Mesenchymal stem cell (in vitro differentiated cells and primary cell): ENCODE data around the gene NR3C2.

Experiments used
- DNase-seq: peaks from one replicate; pipeline ENCODE4 v3.0.0-alpha.2; 2013
- H2AFZ ChIP-seq: one replicate; pipeline ENCODE4 v1.6.1; 2013; ENCODE audit warnings: low read depth, mild to moderate bottlenecking, control low read depth, inconsistent platforms, low read length, moderate library complexity
- H2AK5ac ChIP-seq: 2 replicates; pipeline ENCODE4 v1.6.1; 2013; ENCODE audit warnings: low read length, moderate library complexity, mild to moderate bottlenecking, inconsistent platforms; ENCODE audit not compliant: severe bottlenecking
- H2BK120ac ChIP-seq: one replicate; pipeline ENCODE4 v1.6.1; 2013; ENCODE audit warnings: low read depth, mild to moderate bottlenecking, inconsistent platforms, low read length, moderate library complexity
- H2BK12ac ChIP-seq, 2 experiments: one replicate each; pipeline ENCODE4 v1.6.1; 2013; ENCODE audit warnings: inconsistent platforms in 2 of 2, low read length in 2 of 2, mild to moderate bottlenecking in 2 of 2, moderate library complexity in 2 of 2, control low read depth in 1 of 2
- H2BK15ac ChIP-seq: one replicate; pipeline ENCODE4 v1.6.1; 2013; ENCODE audit warnings: mild to moderate bottlenecking, low read depth, inconsistent platforms; ENCODE audit not compliant: poor library complexity, severe bottlenecking
- H2BK5ac ChIP-seq: 2 replicates; pipeline ENCODE4 v1.6.1; 2013; ENCODE audit warnings: low read depth, mild to moderate bottlenecking, low read length, control low read depth, inconsistent platforms; ENCODE audit not compliant: poor library complexity, severe bottlenecking
- H3K14ac ChIP-seq, 2 experiments: one replicate each; pipeline ENCODE4 v1.6.1; 2013; ENCODE audit warnings: inconsistent platforms in 2 of 2, low read length in 2 of 2, control low read depth in 1 of 2, mild to moderate bottlenecking in 1 of 2, moderate library complexity in 1 of 2
- H3K18ac ChIP-seq, 2 experiments: one replicate each; pipeline ENCODE4 v1.6.1; 2013; ENCODE audit warnings: inconsistent platforms in 2 of 2, low read length in 2 of 2, control low read depth in 1 of 2, low read depth in 1 of 2, mild to moderate bottlenecking in 1 of 2
- H3K23ac ChIP-seq, 2 experiments: one replicate each; pipeline ENCODE4 v1.6.1; 2013; ENCODE audit warnings: inconsistent platforms in 2 of 2, low read length in 2 of 2, mild to moderate bottlenecking in 2 of 2, moderate library complexity in 2 of 2, control low read depth in 1 of 2
- H3K27ac ChIP-seq: 2 replicates; pipeline ENCODE4 v1.5.1; 2013; ENCODE audit warnings: mild to moderate bottlenecking, moderate library complexity, low read length, control low read depth, inconsistent platforms; ENCODE audit not compliant: poor library complexity, severe bottlenecking
- H3K27me3 ChIP-seq, 2 experiments: 2 replicates each; pipeline versions ENCODE4 v1.6.1 to v1.7.0; 2013; ENCODE audit warnings: low read length in 2 of 2, mild to moderate bottlenecking in 2 of 2, moderate library complexity in 2 of 2, control low read depth in 1 of 2, inconsistent platforms in 1 of 2; ENCODE audit not compliant: control insufficient read depth in 1 of 2, insufficient read depth in 1 of 2
- H3K36me3 ChIP-seq, 2 experiments: 2 replicates each; pipeline versions ENCODE4 v1.6.1 to v1.7.0; 2013; ENCODE audit warnings: low read length in 2 of 2, control low read depth in 1 of 2, inconsistent platforms in 1 of 2, low read depth in 1 of 2, mild to moderate bottlenecking in 1 of 2; ENCODE audit not compliant: insufficient read depth in 2 of 2, control insufficient read depth in 1 of 2
- H3K4ac ChIP-seq, 2 experiments: one replicate each; pipeline ENCODE4 v1.6.1; 2013; ENCODE audit warnings: inconsistent platforms in 2 of 2, low read length in 2 of 2, mild to moderate bottlenecking in 2 of 2, moderate library complexity in 2 of 2, control low read depth in 1 of 2, low read depth in 1 of 2
- H3K4me1 ChIP-seq: 2 replicates; pipeline ENCODE4 v1.6.1; 2013; ENCODE audit warnings: low read depth, low read length, control low read depth; ENCODE audit not compliant: control insufficient read depth, insufficient read depth
- H3K4me2 ChIP-seq: 2 replicates; pipeline ENCODE4 v1.6.1; 2013; ENCODE audit warnings: low read length, mild to moderate bottlenecking, inconsistent platforms; ENCODE audit not compliant: poor library complexity, severe bottlenecking
- H3K4me3 ChIP-seq, 2 experiments: 2 replicates each; pipeline versions ENCODE4 v1.5.1 to v1.7.0; 2013; ENCODE audit warnings: low read length in 2 of 2, mild to moderate bottlenecking in 2 of 2, control low read depth in 1 of 2, low read depth in 1 of 2; ENCODE audit not compliant: insufficient read depth in 1 of 2
- H3K79me1 ChIP-seq: replicated peaks from 2 replicates; pipeline ENCODE4 v1.6.1; 2013; ENCODE audit warnings: mild to moderate bottlenecking, control low read depth, low read length, inconsistent platforms; ENCODE audit not compliant: poor library complexity, severe bottlenecking
- H3K9ac ChIP-seq: 2 replicates; pipeline ENCODE4 v1.7.0; 2013; ENCODE audit warnings: mild to moderate bottlenecking, low read length, moderate library complexity
- H3K9me3 ChIP-seq: 2 replicates; pipeline ENCODE4 v1.7.0; 2013; ENCODE audit warnings: mild to moderate bottlenecking, low read length; ENCODE audit not compliant: control insufficient read depth
- H4K8ac ChIP-seq: one replicate; pipeline ENCODE4 v1.6.1; 2013; ENCODE audit warnings: inconsistent platforms, mild to moderate bottlenecking, low read length, moderate library complexity
- H4K91ac ChIP-seq: one replicate; pipeline ENCODE4 v1.6.1; 2013; ENCODE audit warnings: mild to moderate bottlenecking, low read length, inconsistent platforms
- WGBS: methylation state at CpG from one replicate; pipeline ENCODE4 v1.1.7; 2013; ENCODE audit warnings: mixed read lengths; 5-methylcytosine and 5-hydroxymethylcytosine counted together

Gene NR3C2

GRCh38 chr4:148436512-148436911 lies 5.7 kb downstream of the NR3C2 start:
- Histone ChIP-seq H3K27ac (no peak overlapping the region), H2BK12ac (no peak overlapping the region), H2BK5ac (no peak overlapping the region), H2AFZ (no peak overlapping the region), H3K9me3 (no peaks in the 10 kb centered on the region), H2BK120ac (no peak overlapping the region), H3K4ac (no peak overlapping the region), H3K4me3 (no peak overlapping the region), H3K14ac (no peak overlapping the region), H2BK15ac (no peak overlapping the region), H3K27me3 (no peaks in the 10 kb centered on the region), H3K4me1 (no peaks in the 10 kb centered on the region), H3K4me2 (no peak overlapping the region), H2AK5ac (no peak overlapping the region), H4K91ac (no peak overlapping the region), H3K79me1 (peaks cover 10% of the 10 kb centered on the region), H3K23ac (no peak overlapping the region), H4K8ac (no peak overlapping the region), H3K36me3 (peaks cover 0 to 3% of the 10 kb centered on the region in 2 experiments), H3K18ac (no peak overlapping the region), H3K9ac (no peak overlapping the region)
- DNase-seq: no peak
- WGBS: 95% methylated on average over 5 of the region's 7 CpGs

DNA sequence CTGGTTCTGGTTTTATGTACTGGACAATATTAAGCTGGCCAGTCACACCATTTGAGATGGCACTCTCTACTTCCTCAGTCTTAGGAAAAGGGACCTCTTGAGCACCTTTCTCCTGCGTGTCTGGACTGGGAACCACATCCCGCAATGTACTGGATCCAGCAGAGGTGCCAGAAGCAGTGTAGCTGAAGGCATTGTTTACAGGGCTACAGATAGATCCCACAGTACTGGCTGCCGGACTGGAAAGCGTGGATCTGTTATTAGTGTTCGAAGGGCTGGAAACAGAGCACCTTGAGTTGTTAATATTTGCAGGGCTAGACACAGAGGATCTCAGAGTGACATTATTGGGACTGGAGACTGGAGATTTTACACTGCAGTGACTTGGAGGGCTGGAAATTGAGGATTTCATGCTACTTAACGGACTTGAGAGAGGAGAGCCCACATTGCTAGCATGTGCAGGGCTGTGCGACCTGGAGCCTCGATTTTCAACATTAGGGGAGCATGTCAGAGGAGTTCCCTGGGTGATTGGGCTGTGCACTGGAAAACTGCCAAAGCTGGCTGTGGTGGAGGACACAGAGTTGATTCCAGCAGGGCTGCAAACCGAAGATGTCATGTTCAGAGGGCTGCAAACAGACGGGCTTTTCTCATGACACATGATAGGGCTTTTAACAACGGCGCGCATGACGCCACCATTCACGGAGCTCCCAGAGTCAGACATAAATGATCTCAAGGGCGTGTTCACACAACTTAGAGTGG lies 6.4 kb downstream of the NR3C2 start:
- H3K27ac ChIP-seq: no peak overlapping the region
- H3K27me3 ChIP-seq: no peaks in the 10 kb centered on the region
- H3K9me3 ChIP-seq: no peaks in the 10 kb centered on the region
- no peak for DNase-seq
- H3K4me1 ChIP-seq: no peaks in the 10 kb centered on the region
- H3K23ac ChIP-seq: no peak overlapping the region
- WGBS: 80% methylated on average over 16 of the region's 16 CpGs
- H2BK120ac ChIP-seq: no peak overlapping the region
- H2AFZ ChIP-seq: no peak overlapping the region
- no peak overlapping the region for H3K14ac ChIP-seq
- H4K91ac ChIP-seq: no peak overlapping the region
- peaks cover 10% of the 10 kb centered on the region for H3K79me1 ChIP-seq
- H2BK12ac ChIP-seq: no peak overlapping the region
- H3K4me2 ChIP-seq: no peak overlapping the region
- H3K4me3 ChIP-seq: no peak overlapping the region
- peaks cover 0 to 3% of the 10 kb centered on the region in 2 experiments for H3K36me3 ChIP-seq
- no peak overlapping the region for H3K18ac ChIP-seq
- H3K9ac ChIP-seq: no peak overlapping the region
- H2BK15ac ChIP-seq: no peak overlapping the region
- H3K4ac ChIP-seq: no peak overlapping the region
- H2BK5ac ChIP-seq: no peak overlapping the region
- H2AK5ac ChIP-seq: no peak overlapping the region
- no peak overlapping the region for H4K8ac ChIP-seq

GRCh38 chr4:148434075-148434773 lies 8.0 kb downstream of the NR3C2 start:
- H2AK5ac ChIP-seq: no peak overlapping the region
- DNase-seq: no peak
- H3K27ac ChIP-seq: no peak overlapping the region

DNA sequence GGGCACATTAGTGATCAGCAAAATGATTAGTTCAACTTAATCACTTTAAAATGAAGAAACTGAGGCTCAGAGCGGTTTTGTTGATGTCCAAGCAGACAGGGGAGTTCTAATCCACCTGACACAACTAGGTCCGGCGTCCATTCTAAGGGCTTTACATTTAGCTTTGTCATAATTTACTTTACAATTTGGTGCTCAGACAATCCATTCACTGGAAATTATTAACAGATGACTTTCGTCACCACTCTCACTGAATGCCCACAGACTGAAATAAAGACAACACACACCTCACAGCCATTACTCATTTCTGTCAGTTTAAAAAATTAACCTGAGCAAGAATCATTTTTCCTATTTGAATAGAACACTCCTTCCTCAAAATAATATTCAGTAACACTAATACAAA lies 10.8 kb downstream of the NR3C2 start:
- Histone ChIP-seq H4K8ac (no peak overlapping the region), H2BK5ac (no peak overlapping the region), H2AK5ac (no peak overlapping the region), H3K36me3 (peaks cover 0 to 3% of the 10 kb centered on the region in 2 experiments), H3K14ac (no peak overlapping the region), H2BK12ac (no peak overlapping the region), H3K79me1 (peaks cover 11% of the 10 kb centered on the region), H3K9ac (no peak overlapping the region), H4K91ac (no peak overlapping the region), H3K4ac (no peak overlapping the region), H2BK120ac (no peak overlapping the region), H3K23ac (no peak overlapping the region), H3K4me3 (no peak overlapping the region), H3K9me3 (no peaks in the 10 kb centered on the region), H3K4me2 (peak overlapping the region; percentile 23), H2BK15ac (no peak overlapping the region), H2AFZ (no peak overlapping the region), H3K27me3 (no peaks in the 10 kb centered on the region), H3K4me1 (no peaks in the 10 kb centered on the region), H3K27ac (no peak overlapping the region), H3K18ac (no peak overlapping the region)
- WGBS: 87% methylated on average over 4 of the region's 4 CpGs
- no peak for DNase-seq

More at GRCh38 chr4:148434075-148434773, 8.0 kb downstream of the NR3C2 start:
- H2AFZ ChIP-seq: no peak overlapping the region
- H3K18ac ChIP-seq: no peak overlapping the region
- H3K4me1 ChIP-seq: no peaks in the 10 kb centered on the region
- peaks cover 0 to 3% of the 10 kb centered on the region in 2 experiments for H3K36me3 ChIP-seq
- H3K9ac ChIP-seq: no peak overlapping the region
- H3K4ac ChIP-seq: no peak overlapping the region
- no peaks in the 10 kb centered on the region for H3K9me3 ChIP-seq
- H3K14ac ChIP-seq: no peak overlapping the region
- H2BK5ac ChIP-seq: no peak overlapping the region
- H3K27me3 ChIP-seq: no peaks in the 10 kb centered on the region
- H2BK120ac ChIP-seq: no peak overlapping the region
- H3K23ac ChIP-seq: no peak overlapping the region
- no CpG with 5 or more reads among the region's 2 CpGs for WGBS
- no peak overlapping the region for H3K4me2 ChIP-seq
- no peak overlapping the region for H2BK12ac ChIP-seq
- H3K4me3 ChIP-seq: no peak overlapping the region
- no peak overlapping the region for H4K8ac ChIP-seq
- peaks cover 10% of the 10 kb centered on the region for H3K79me1 ChIP-seq
- no peak overlapping the region for H2BK15ac ChIP-seq
- no peak overlapping the region for H4K91ac ChIP-seq
